GM12891 (cell line): ENCODE results near the gene CPAMD8.
A peak's percentile ranks its signal among the peaks of the same experiment; 100 is the strongest.

Experiments
- DNase-seq: peaks from one replicate; pipeline ENCODE4 v3.0.0; 2011; ENCODE audit warnings: low spot score; ENCODE audit not compliant: insufficient read length
- FAIRE-seq: peaks from 2 replicates; lab custom pipeline; 2011; peaks lifted over from hg19 to GRCh38; lab: Jason Lieb, UNC
- PAX5 ChIP-seq: IDR thresholded peaks from 2 replicates; pipeline ENCODE4 v1.6.1; 2011; ENCODE audit warnings: low read length, moderate library complexity, mild to moderate bottlenecking; ENCODE audit not compliant: insufficient read depth, severe bottlenecking
- POLR2A ChIP-seq: IDR thresholded peaks from 2 replicates; pipeline ENCODE4 v1.6.1; 2011; ENCODE audit warnings: low read depth, low read length, control low read depth
- POLR2AphosphoS5 ChIP-seq: IDR thresholded peaks from 2 replicates; pipeline ENCODE4 v1.6.1; 2011; ENCODE audit warnings: low read depth, low read length, control low read depth
- POU2F2 ChIP-seq: IDR thresholded peaks from 2 replicates; pipeline ENCODE4 v1.6.1; 2011; ENCODE audit warnings: low read depth, mild to moderate bottlenecking, control low read depth, low read length, moderate library complexity
- SPI1 ChIP-seq: IDR thresholded peaks from 2 replicates; pipeline ENCODE4 v1.6.1; 2011; ENCODE audit warnings: low read depth, low read length, control low read depth
- TAF1 ChIP-seq: IDR thresholded peaks from 2 replicates; pipeline ENCODE4 v1.6.1; 2011; ENCODE audit warnings: low read depth, low read length, control low read depth

The CPAMD8 gene

GRCh38 chr19:16903347-16903746 is 123.3 kb downstream of the CPAMD8 start:
- DNase-seq (no peak), FAIRE-seq (no peak)
- TF ChIP-seq TAF1: no peak
- TF ChIP-seq POLR2A: no peak
- TF ChIP-seq POU2F2: no peak
- no peak for TF ChIP-seq SPI1
- no peak for TF ChIP-seq PAX5
- no peak for TF ChIP-seq POLR2AphosphoS5

- DNase-seq: no peak
- TF ChIP-seq SPI1 (no peak), POLR2A (no peak), POU2F2 (no peak), TAF1 (no peak), POLR2AphosphoS5 (no peak), PAX5 (no peak)
- no peak for FAIRE-seq
Measured at GRCh38 chr19:16902545-16902944, 124.1 kb downstream of the CPAMD8 start.

- no peak for DNase-seq
- FAIRE-seq: no peak
- no peak for TF ChIP-seq SPI1
- no peak for TF ChIP-seq POU2F2
- no peak for TF ChIP-seq PAX5
- no peak for TF ChIP-seq POLR2AphosphoS5
- no peak for TF ChIP-seq TAF1
- no peak for TF ChIP-seq POLR2A
Measured at GRCh38 chr19:16901491-16902175, 125.0 kb downstream of the CPAMD8 start.

- peak; percentile 76 for FAIRE-seq
- peak; percentile 69 for DNase-seq
- TF ChIP-seq POLR2AphosphoS5: no peak
- TF ChIP-seq POLR2A: no peak
- TF ChIP-seq TAF1: no peak
- no peak for TF ChIP-seq SPI1
- TF ChIP-seq POU2F2: no peak
Measured at GRCh38 chr19:16899566-16900075, 127.0 kb downstream of the CPAMD8 start.

GRCh38 chr19:16898361-16899015 is 128.1 kb downstream of the CPAMD8 start:
- FAIRE-seq: peak; percentile 90
- peak; percentile 96 for TF ChIP-seq PAX5
- TF ChIP-seq SPI1: no peak
- DNase-seq: no peak

GRCh38 chr19:16897856-16898161 is 128.8 kb downstream of the CPAMD8 start:
- no peak for TF ChIP-seq POLR2AphosphoS5
- no peak for TF ChIP-seq SPI1
- no peak for TF ChIP-seq POLR2A
- no peak for TF ChIP-seq TAF1
- TF ChIP-seq POU2F2: no peak
- no peak for TF ChIP-seq PAX5
- FAIRE-seq (no peak), DNase-seq (no peak)

- peak; percentile 62 for TF ChIP-seq SPI1
- TF ChIP-seq POLR2AphosphoS5: no peak
- FAIRE-seq: peak; percentile 94
- peak; percentile 94 for DNase-seq
Measured at GRCh38 chr19:16897029-16897855, 129.4 kb downstream of the CPAMD8 start.

- FAIRE-seq (no peak), DNase-seq (no peak)
- no peak for TF ChIP-seq POLR2A
- no peak for TF ChIP-seq SPI1
- TF ChIP-seq POU2F2: no peak
- TF ChIP-seq PAX5: no peak
Measured at GRCh38 chr19:16896146-16897028, 130.2 kb downstream of the CPAMD8 start.

- DNase-seq (no peak), FAIRE-seq (no peak)
- TF ChIP-seq TAF1 (no peak), POU2F2 (no peak), PAX5 (no peak), SPI1 (no peak), POLR2A (no peak)
Measured at GRCh38 chr19:16895467-16896145, 131.0 kb downstream of the CPAMD8 start.
